Stimulated activated CD4-positive, alpha-beta T cell treated with anti-CD3 and anti-CD28 coated beads, Interleukin-4, amount 100 ng/mL, for 48 hours (primary cell): ENCODE results near the gene C1orf116.
"Not testable (repeated sequence)": the region's sequence is repeated elsewhere in the genome, so short reads cannot be mapped to it uniquely, and the experiment has no call there.

Experiments used
- DNase-seq, 2 donors: peaks; one replicate each; pipeline ENCODE4 v3.0.0-alpha.2; 2020; ENCODE audit warnings: low read depth in 2 of 2

C1orf116 gene

DNA sequence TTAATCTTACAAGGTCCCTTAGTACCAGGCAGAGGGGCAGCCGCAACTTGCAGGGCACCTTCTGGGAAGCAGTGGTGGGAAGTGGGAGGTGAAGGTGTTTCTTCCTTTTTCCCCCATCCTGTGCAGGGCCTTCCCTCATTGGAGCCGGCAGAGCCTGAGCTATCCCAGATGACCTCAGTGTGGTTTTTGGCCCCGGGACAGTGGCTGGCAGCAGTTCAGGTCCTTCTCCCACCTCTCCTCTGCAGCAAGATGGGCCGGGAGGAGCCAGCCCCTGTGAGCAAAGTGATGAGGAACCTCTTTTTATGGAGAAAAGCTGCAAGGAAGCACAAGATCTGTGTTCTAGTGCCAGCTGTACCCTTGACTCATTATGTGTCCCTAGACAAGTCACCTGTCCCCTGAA is 27.3 kb upstream of the C1orf116 start:
- DNase-seq, result no peak

DNA sequence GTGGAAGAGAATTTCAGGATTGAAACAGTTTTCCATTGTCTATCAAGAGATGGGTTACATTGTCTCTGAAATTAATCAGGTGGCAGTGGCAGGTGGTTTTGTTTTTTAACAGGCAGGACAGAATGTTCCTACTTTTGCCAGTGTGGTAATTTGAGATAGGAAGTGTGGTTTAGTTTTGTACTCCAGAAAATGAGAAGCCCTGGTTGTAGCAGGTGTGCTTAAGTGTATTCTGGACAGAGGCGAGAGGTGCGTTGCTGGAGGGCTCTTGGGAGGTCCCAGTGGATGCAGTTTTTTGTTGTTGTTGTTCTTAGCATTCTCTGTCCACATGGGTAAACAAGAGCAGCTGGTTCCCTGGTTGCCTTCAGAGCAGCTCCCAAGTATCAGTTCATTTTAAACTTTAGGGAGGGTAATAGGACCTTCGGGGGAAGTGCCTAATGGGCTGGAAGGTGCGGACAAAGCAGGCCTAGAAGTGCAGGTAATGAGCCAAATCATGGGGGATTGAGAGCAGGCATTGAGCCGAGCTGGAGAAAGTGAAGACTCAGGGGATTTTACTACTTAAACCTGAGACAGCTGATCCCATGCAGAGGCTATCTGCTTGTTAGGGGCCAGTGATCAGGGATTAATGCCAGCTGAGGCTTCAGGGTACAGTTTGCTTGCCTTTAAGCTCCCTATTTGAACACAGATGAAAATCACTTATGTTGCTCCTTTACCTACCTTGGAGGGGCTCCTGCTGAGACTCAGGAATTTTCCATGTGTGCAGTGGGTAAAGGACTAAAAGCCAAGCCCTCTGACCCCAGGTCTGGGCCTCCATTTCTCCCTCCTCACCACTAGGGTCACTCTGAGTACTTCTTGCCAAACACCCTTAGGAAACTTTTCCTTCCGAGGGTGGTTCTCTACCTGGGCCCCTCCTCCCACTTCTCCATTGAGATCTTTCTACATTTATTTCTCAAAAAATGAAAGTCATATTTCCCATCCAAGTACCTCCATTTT is 26.6 kb upstream of the C1orf116 start:
- no peak for DNase-seq

DNA sequence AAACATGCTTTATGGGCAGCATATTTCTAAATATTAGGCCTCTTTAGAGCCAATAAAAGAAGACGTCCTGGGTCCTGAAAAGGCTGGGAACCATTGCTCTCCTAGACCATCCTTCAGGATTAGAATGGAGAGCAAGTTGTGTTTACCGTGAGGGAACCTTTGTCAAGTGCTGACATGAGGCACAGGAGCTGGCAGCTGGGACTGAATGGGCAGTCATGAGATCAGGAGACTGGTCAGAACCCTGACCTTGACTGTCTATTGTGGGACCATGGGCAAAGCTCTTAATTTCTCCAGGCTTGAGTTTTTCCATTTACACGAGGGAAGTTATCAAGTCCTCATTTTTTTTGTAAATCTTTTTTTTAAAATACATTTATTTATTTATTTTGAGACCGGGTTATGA is 25.7 kb upstream of the C1orf116 start:
- no peak for DNase-seq

DNA sequence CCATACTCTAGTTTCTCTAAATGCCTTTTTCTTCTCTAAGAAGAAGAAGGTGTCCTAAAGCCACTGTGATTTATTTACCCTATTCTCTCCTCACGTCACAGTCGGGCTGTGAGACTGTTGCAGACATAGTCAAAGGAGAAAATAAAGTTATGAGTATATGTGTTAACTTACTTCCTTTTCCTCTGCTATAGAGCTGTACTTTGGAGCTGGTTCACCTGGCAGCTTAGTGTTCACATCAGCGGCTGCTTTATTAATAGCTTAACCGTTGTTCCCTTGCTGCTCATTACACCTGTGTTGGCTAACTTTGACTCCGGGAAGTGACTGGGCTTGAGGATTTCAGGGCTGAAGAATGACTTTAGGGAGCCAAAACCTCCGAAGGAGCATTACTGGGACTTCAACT is 24.1 kb upstream of the C1orf116 start:
- DNase-seq, result no peak

GRCh38 chr1:207055386-207056001 is 22.9 kb upstream of the C1orf116 start:
- no peak for DNase-seq

DNA sequence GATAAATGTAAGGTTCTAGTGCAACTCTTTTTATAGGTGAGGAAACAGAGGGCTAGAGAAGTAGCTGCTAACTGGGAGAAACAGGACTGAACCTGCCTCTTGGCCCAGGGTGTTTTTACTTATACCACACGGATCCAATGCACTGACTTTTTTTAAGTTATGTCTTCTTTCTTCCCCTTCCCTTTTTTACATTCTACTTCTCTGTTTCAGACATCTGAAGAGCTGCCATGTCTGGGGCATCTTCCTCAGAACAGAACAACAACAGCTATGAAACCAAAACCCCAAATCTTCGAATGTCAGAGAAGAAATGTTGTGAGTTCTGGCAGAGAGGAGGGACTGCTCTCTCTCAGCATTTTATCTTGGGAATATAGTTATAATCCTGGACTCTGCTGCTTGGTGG is 21.9 kb upstream of the C1orf116 start:
- DNase-seq, result no peak

GRCh38 chr1:207052911-207053769 is 20.6 kb upstream of the C1orf116 start, which contains the start of gene PFKFB2:
PFKFB2 (plus strand) TSS chr1:207053275; CDS start chr1:207054718, 1,443 bp downstream.
- DNase-seq, result peak; percentile 95

DNA sequence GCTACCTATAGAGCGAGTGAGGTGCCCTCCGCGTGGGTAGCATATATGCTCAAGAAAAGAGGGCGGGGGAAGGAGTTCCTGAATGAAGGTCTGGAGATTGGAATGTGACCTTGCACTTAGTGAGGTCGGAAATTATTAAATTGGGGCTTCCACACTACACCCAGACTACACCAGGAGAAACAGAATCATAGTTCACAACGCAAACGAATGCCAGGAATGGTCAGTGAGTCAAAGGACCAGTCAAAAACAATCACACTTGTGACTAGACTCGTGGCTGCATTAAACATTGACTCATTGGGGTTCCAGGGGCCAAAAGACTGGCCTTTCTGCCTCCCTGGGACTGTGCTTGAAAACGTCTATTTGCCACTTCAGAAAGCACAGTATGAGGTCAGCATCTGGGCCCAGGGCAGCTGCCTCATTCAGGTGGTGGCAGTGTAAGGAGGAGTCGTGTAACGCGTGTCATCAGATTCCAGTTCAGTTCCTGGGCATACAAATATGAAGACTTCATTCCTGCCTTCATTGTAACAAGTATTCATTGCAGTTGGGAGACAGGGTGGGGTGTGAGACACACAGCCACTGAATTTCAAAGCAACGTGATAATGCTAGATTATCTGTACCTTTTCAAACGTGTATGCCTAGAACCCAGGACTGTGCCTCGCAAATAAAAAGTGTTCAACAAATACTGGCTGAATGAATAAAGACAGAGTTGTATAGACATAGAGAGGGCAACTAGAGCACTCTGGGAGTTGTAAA is 18.8 kb upstream of the C1orf116 start, which contains the start of gene YOD1:
Gene YOD1 (minus strand): TSS at position 18 of the 753 bp plus-strand sequence. CDS start 178 bp downstream, outside the sequence.
- no peak for DNase-seq

DNA sequence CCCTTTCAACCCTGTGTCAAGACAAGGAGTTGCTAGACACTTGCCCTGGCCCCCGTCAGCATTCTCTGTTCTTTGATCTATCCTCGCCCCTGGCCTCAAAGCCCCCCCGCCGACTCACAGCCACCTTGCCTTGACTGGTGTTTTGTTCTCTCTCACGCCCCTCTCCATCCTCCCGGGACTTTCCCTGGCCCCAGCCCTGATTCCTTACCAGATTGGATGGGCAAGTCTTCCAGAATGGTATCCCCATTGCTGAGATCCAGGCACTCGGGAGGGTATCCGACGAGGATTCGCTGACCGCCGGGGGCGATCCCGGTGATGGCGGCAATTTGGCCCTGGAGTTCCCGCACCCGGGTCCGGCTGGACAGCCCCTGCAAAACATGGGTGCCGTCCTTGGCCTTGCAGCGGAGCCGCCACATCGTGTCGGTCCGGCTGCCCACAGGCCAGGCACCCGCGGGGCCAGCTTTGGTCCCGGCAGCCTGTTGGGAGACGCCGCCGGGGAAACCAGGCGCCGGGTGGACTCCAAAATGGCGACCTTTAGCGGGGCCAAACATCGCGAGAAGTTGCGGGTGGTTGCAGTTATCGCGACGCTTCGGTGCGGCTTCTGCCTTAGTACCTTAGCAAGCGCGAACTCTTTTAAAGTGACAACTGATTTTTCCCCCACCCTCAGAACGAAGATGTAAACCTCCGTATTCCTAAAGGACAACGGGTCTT is 18.1 kb upstream of the C1orf116 start:
- peak; percentile 86 to 87 for DNase-seq

GRCh38 chr1:207049974-207050391 is 17.4 kb upstream of the C1orf116 start:
- DNase-seq, result no peak

DNA sequence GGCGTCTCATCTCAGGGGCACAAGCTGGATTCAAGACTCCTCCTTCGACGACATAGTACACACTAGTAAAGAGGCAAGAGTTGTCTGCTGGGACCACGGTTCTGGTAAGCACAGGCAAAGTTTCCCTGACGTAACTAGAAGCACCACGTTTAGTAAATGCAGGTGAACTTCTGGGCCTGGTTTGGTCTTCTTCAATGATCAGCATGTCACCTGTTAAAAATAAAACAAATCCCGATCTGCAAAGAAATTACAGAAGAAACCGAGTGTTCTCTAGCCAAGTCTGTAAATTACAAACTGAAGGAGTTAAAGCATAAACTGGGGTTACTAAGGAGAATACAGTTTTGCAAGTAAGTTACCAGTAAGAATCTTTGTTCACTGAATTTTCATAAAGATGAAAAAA is 17.0 kb upstream of the C1orf116 start:
- DNase-seq, result no peak

- DNase-seq, result no peak
Measured at GRCh38 chr1:207049054-207049453, 16.5 kb upstream of the C1orf116 start.

DNA sequence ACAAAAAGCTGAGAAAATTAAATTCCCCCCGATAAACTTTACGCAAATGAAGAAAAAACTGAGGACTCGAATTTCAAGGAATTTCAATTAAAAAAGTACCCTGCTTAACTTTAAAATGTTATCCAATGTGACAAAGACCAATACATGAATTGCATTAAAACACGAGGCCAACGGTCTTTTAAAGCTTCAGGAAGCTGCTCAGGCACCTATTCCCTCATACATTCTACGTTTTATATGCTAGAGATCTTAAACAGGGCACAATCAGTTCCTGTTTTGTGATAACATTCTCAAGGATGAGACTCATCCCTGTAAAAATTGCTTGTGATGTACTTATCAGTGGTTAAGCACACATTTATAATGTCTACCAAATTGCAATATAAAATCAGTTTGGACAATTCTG is 15.5 kb upstream of the C1orf116 start:
- no peak for DNase-seq

DNA sequence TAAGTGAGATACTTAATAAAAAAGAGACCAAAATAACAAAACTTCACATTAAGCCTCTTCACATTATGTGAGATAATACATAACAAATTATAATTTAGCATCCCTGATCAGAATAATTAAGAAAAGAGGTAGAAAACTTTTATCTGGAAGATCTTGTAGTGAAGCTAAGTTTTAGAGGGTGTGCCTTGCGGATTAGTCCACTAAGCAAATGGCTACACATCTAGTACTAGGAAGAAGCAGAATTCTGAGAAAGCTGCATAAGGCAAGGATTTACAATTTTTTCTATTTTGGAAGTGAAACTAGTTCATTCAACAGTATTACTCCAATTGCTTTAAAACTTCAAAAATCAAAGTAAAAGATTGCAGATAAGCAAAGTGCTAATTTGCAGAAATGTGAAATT is 14.9 kb upstream of the C1orf116 start:
- DNase-seq, result no peak

DNA sequence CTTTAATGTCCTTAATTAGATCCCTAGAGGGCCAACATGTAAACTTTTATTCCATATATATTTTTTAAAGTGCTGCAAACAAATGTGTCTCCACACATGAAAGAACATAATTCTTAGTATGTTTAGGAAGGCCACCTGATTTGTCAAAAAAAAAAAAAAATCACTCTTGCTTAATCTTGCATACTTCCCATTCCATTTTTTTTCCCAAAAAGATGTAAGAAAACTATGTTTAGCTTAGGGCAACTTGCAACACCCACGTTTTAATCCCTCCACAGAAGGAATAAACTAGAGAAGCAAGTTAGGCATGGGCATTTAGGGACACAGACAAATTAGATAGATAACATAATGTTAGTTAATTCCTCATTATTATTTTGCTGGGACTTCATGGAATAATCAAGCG is 12.9 kb upstream of the C1orf116 start:
- DNase-seq, result no peak

DNA sequence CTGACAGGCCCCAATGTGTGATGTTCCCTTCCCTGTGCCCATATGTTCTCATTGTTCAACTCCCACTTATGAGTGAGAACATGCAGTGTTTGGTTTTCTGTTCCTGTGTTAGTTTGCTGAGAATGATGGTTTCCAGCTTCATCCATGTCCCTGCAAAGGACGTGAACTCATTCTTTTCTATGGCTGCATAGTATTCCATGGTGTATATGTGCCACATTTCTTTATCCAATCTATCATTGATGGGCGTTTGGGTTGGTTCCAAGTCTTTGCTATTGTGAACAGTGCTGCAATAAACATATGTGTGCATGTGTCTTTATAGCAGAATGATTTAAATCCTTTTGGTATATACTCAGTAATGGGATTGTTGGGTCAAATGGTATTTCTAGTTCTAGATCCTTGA is 8.8 kb upstream of the C1orf116 start:
- not testable (repeated sequence) for DNase-seq

DNA sequence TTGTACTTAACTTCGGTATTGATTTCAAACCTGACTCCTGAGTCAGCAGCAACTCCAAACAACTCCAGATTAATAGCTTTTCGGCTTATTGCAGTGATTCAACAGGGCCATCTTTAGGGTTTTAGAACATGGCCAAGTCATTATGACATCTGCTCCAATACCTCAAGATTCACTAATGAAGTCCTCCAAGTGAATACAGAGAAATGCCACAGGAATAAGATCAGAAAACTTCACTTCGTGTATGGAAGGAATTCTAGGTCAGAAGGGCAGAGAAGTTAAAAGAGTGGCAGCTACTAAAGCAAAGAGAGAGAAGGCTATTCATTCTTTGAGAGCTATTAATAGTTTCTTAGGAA is 7.6 kb upstream of the C1orf116 start:
- no peak for DNase-seq

GRCh38 chr1:207039380-207040180 is 7.0 kb upstream of the C1orf116 start:
- no peak for DNase-seq

GRCh38 chr1:207036865-207037264 is 4.3 kb upstream of the C1orf116 start:
- no peak for DNase-seq
